ENCODE measurements around the gene ARRDC1.
A peak's percentile ranks its signal among the peaks of the same experiment; 100 is the strongest.
"Not testable (repeated sequence)": the region's sequence is repeated elsewhere in the genome, so short reads cannot be mapped to it uniquely, and the experiment has no call there.

Gene ARRDC1, protein sequence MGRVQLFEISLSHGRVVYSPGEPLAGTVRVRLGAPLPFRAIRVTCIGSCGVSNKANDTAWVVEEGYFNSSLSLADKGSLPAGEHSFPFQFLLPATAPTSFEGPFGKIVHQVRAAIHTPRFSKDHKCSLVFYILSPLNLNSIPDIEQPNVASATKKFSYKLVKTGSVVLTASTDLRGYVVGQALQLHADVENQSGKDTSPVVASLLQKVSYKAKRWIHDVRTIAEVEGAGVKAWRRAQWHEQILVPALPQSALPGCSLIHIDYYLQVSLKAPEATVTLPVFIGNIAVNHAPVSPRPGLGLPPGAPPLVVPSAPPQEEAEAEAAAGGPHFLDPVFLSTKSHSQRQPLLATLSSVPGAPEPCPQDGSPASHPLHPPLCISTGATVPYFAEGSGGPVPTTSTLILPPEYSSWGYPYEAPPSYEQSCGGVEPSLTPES
- 43.0 to 70.7 (median 45.5) reads per million in 4 experiments for total RNA-seq

DNA sequence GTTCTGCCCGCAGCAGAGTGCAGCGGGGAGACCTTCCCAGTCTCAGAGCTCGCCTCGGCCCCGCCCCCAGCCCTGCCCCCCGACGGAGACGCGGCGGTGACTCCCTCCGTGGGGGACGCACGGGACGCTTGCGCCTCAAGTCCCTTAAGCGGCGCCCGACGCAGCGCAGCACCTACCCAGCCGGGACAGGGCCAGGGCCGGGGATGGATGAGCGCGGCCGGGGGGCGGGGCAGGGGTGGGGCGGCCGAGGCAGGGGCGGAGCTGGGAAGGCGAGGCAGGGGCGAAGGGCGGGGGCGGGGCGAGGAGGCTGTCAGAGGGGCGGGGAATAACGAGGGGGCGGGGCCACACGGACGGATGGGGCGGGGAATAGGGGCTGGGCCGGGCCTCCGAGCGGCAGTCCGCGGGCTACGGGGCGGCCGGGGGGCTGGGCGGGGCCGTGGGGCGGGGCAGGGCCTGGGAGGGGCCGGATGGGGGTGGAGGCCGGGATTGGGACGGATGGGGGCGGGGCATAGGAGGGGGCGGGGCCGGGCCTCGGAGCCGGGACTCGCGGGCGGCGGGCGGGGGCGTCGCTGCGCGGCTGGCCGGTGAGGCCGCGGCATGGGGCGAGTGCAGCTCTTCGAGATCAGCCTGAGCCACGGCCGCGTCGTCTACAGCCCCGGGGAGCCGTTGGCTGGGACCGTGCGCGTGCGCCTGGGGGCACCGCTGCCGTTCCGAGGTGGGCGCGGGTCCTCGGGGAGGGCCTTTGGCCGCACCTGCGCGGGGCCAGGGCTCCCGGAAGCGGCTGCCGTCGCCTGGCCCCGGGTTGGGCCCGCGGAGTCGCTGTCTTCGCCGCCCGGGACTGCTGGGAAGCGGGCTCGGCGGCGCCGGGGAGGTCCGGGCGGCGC, at the start of gene ARRDC1:
TSS of gene ARRDC1 (plus strand) at position 566 of the 884 bp plus-strand sequence. CDS start at position 598, 32 bp downstream.
- DNase-seq, result peak; percentile 96

DNA sequence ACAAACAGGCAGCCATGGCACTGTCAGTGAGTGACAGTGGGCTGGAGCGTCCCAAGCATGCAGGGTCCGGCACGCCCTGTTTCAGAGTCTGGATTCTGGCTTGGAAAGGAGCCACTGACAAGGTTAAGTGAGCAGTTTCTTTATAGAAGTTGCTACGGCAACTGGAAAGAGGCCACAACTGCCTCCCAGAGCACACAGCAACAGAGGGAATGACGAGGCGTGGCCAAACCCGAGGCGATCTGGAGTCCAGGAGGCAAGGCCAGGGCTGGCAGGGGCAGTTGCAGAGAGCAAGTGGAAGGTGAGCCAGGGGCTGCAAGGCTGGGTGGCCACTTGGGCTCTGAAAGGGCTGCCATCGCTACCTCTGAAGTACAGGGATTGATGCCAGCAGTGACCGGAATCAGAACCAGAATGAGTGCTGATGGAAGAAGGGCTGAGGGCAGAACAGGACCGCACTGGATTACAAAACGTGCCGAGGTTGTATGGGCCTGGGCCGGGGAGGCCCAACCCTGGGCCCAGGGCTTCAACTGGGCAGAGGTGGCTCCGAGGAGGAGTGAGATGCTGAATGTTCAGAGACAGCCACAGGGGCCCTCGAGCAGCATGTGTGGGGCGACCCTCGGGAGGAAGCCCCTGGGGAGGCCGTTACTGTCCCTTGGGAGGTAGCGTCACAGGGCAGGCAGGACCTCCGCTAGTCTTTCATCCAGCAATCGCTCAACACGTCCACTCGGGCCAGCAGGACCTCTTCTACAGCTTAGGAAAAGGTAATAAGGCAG, 49.2 kb upstream of the ARRDC1 start:
- no peak for DNase-seq

DNA sequence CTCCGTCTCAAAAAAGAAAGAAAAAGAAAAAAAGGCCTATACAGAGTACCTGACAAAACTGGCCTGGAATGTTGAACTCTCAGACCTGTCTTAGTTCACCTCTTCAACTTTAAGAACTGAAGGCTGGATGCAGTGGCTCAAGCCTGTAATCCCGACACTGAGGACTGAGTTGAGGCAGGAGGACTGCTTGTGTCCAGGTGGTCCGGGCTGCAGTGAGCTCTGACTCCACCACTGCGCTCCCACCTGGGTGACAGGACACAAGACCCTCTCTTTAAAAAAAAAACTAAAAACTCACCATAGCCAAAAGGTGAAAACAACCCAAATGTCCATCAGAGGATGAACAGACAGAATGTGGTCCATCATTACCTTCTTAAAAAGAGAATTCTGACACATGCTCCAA, 47.4 kb upstream of the ARRDC1 start:
- DNase-seq, result no peak

DNA sequence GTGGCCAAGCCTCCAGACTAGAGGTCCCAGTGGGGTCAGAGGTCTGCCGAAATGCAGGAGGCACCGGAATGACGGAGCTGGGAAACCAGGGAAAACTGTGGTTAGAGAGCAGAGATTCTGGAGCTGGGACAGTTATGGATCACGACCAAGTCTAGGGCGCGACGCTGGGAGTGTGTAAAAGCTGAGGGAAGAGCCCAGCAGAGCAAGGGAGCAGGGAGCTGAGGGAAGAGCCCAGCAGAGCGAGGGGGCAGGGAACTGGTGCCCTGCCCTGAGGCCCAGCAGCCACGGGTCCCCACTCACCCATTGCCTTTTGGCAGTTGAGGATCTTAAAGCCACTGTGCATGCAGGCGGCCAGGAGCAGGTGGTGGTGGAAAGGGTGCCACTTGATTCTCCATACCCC, 41.4 kb upstream of the ARRDC1 start:
- DNase-seq, result no peak

DNA sequence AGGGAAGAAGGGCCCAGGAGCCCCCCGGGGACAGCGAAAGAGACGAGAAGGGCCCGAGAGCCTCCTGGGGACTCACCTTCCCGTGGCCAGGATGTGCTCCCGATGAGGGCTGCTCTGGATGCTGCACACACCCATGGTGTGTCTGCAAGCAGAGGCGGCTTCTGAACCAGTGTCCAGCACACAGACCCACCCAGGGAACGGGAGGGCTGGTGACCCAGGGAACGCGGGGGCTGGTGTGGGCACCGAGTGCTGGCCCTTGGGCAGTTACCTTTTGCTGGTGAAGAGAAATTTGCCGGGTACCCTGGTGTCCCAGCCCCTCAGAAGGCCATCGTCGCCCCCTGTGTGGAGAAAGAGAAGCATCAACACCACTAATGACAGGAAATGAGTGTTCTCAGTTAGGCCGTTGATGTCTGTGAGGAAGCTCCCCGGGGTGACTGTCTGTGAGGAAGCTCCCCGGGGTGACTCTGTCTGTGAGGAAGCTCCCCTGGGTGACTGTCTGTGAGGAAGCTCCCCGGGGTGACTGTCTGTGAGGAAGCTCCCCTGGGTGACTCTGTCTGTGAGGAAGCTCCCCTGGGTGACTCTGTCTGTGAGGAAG, 40.6 kb upstream of the ARRDC1 start:
- DNase-seq, result no peak

DNA sequence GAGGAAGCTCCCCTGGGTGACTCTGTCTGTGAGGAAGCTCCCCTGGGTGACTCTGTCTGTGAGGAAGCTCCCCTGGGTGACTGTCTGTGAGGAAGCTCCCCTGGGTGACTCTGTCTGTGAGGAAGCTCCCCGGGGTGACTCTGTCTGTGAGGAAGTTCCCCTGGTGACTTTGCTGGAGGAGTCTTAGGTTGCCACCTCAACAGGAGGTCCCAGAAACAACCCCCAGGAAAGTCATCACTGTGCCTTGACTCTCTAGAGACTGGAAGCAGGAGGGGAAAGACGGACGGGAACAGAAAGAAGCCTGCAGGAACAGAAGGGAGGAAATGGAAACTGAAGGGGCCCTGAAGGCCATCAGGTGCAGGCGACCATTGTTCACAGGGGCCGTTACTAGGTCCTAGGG, 37.0 kb upstream of the ARRDC1 start:
- DNase-seq, result not testable (repeated sequence)

DNA sequence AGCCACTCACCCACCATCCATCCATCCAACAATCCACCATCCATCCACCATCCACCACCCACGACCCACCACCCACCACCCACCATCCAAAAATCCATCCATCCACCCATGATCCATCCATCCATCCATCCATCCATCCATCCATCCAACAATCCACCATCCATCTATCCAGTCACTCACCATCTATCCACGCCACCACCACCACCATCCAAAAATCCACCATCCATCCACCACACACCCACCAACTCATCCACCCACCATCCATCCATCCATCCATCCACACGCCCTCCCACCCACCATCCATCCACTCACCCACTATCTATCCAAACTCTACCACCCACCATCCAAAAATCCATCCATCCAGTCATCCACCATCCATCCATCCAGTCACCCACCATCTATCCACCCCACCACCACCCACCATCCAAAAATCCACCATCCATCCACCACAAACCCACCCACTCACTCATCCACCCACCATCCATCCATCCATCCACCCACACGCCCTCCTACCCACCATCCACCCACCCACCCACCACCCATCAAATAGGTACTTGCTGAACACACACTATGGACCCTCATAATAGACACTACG, 35.8 kb upstream of the ARRDC1 start:
- DNase-seq, result no peak

DNA sequence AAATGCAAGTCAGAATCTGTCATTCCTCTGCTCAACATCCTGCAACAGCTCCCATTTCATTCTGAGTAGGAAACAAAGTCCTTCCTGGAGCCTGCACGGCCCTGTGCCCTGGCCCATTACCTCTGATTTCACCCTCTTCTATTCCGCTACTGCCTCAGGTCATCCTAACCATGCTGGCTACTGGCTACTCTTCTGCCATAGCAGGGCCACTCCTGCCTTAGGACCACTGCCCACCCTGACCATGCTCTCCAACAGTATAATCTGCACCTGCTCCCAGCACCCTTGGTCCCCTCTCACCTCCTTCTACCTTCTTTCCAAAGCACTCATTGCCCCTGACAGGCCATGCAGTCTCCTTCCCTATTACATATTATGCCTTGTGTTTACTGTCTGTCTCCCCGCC, 34.9 kb upstream of the ARRDC1 start:
- DNase-seq, result no peak

DNA sequence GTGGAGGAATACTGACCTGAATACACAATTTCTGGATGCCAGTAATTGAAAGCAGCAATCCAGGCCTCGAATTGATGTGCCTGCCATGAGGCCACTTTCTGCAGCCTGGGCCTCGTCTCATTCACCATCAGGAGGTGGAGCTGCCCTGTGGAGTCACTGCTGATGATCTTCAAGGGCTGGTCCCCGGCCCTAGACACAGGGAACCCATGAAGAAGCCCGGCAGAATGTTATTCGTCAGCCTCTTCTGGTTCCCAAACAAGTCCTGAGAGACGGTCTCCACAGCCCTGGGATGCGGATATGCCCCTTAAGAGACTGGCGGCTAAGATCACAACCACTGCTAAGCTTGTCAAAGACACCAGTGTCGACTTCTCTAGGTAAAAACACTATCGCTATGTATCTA, 31.3 kb upstream of the ARRDC1 start:
- no peak for DNase-seq

DNA sequence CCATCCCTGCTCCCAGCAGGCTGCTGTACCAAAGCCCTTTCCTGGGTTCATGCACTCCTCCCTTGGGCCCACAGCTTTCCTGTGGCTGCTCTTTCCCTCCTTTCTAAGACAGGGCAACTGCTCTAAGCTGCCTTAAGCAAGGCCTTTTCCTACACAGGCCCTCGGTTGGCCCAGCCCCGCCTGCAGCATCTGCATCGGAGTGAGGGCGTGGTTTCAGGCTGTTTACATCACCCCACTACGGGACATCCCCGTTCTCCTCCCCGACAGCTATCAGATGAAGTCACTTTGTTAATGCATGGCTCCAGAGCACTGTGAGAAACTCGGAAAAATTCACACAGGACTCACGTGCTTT, 30.1 kb upstream of the ARRDC1 start:
- no peak for DNase-seq

DNA sequence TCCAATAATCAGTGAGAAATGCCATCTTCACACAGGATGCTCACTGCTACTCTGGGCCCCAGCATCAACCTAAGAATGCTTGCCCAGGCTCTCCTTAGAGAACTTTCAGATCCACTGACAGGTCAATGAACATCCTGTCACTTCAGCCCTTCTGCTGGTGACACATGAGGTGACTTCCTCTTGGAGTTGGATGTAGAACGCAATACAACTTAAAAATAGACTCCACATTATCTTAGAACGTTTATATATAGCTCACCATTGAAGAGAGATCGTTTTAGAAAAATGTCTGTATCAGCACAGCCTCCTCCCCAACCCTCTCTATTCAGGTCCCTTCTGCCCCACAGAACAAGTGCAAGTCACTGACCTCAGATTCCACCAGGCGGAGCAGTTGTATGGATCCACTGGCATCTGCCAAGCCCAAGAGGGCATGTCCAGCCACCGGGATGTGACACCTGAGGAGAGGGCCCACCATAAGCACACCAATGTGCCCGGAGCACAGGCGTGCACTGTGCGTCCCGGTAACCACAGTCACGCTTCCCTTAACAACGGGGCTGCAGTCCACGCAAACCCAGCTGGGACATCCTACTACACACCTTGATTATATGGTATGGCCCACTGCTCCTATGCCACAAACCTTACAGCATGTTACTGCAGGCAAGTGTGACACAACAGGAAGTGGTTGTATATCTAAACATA, 29.6 kb upstream of the ARRDC1 start:
- DNase-seq, result no peak

DNA sequence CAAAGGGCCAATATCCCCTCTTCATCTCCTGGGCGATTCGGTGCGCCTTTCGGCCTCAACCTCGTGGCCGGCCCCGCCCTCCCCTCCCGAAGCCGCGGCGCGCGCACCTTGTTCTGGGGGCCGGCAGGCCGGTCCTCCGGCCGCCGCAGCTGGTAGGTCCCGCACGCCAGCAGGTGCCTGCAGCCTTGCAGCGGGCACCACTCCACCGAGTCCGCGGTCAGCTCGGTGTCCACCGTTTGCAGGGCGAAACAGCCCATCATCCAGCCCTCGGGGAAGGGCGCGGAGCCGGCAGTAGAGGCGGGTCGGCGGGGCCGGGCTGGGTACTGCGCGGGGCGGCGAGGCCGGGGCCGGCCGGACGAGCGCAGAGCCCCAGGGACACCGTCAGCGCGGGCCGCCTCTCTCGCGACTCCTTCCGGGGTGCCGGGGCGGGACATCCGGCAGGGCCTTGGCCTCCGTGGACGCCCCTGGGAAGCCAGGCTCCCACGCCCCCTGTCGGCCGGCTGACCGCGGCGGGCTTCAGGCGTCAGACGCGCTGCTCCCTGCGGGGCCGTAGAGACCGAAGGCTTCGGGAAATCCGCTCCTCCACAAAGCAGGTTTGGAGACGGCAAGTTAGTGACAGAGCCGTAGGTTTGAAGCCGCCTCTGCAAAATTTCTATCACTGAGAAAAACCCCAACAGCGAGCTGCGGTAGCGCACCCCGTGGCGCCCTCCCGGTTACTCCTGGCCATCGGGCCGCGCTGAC, 26.8 kb upstream of the ARRDC1 start, which contains the start of gene DPH7:
TSS of gene DPH7 (minus strand) at position 408 of the 741 bp plus-strand sequence. CDS start at position 260, 148 bp downstream.
- peak; percentile 91 for DNase-seq

DNA sequence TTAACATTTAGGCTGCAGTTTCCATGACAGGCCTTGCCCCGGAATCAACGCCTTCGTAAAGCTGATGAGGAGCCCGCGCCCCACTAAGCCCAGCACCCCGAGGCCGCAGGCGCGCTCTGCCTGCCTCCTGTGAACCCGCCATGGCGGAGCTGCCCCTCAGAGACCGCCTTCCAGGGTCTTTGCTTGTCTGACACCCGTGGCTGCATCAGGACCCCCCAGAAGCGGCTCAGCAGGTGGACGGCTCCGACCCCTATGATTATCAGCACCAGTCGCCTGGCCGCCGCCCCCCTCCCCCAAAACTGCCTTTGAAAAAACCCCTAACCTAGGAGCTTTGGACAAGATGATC, 26.3 kb upstream of the ARRDC1 start:
- no peak for DNase-seq

DNA sequence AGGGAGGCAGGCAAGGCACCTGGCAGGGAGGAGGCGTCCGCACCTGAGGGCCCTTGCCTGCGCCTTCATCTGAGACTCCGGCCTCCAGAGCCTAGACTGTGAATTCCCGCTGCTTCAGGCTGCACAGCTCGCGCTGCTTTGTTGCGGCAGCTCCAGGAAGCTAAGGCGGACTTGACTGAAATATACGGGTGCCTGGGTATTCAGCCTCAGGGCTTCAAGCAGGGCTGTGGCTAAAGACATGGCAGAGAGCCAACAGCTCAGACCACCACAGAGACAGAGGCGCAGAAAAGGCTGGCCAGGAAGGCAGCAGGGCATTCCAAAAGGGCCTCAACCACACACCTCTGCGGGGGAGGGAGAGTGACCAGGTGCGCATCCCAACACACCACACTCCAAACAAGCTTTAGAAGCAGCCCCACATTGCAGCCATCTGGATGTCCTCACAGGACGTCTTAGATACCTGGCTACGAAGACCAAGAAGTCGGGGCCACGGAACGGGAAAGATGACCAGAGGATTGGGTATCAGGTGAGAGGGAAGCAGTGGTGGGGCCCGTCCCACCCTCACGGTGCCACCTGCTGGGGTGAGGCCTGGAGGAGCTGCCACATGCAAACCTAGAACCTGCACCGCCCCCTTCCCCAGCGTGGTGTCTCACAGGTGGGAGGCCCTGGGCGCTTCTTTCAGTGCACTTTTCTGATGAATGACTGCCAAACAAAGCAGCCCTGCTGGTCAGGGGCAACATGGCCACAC, 25.1 kb upstream of the ARRDC1 start:
- no peak for DNase-seq

DNA sequence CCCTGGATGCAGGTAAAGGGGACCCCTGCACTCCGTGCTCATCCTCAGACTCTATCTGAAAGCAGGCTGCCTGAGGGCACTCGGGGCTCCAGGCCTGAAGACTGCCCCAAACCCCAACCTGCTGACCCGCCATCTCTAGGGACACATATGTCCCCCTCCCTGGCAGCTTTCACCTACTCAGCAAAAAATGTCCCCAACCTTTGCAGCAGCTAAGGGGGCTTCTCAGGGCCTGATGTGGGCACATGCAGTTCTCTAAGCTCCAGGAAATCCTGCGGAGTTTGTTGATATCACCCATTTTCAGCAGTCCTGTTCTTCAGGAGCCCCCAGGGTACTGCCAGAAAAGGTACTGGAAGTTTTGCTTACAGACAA, 24.5 kb upstream of the ARRDC1 start:
- DNase-seq, result no peak

DNA sequence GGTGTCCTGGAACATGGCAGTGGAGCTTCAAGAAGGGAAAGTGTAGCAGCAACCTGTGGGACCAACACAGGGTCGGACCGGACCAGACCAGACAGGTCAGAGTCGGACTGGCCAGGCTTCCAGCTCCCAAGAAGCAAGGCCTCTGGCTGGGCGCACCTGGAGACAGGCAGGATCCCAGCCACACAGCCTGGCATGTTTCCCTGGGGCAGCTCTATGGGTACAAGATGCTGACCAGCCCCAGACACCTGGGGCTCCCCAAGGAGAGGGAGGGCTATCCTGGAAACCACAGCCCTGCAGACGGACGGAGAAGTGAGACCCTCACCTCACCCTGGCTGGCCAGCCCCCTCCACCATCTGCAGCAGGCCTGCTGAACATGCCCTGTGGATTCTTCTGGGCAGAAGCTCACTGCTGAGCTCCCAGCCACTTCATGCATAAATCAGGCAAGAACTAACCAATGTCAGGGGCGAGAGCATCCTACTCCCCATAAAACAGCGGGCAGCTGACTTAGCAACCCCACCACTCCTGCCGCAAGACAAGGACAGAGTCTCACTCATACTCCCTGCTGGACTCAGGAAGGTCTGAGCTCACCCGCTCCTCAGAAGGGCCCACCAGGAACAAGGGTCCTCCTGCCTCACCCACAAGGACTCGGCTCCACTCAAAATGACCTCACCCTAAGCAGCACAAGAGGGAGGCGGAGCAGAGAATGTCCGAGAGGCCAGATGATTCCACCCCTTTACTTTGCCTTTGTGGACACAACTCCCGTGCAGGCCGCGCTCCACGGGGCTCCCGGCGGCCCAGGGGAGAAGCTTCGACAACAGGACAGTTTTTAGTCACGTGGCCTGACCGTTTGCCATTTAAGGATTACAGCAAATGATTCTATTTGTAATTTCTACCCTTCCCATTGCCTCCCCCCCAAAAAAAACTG, 23.9 kb upstream of the ARRDC1 start:
- DNase-seq, result no peak

DNA sequence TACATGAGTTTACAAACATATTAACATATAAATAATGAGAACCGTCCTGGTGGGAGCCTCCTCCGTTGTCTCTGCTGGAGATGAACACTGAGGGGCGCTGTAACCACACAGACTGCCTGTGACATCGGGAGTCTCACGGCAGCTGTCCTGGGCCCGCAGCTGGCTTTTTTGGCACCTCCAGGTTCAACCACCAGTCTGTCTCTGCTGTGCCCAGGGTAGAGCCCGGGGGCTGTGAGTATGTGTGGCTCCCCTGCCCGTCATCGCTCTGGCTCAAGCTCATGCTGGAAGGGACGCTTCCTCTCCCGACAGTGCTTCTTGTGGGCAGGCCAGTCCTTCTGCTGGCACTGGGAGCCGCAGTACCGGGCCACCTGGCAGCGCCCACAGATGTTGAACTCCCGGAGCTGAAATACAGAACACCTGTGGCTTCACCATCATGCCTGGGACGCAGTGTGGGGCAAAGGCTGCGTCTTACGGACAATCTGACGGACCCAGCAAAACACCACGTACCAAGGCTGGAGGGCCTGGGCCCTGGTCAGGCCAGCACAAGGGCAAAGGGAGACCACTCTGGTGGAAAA, 23.1 kb upstream of the ARRDC1 start:
- DNase-seq, result no peak

DNA sequence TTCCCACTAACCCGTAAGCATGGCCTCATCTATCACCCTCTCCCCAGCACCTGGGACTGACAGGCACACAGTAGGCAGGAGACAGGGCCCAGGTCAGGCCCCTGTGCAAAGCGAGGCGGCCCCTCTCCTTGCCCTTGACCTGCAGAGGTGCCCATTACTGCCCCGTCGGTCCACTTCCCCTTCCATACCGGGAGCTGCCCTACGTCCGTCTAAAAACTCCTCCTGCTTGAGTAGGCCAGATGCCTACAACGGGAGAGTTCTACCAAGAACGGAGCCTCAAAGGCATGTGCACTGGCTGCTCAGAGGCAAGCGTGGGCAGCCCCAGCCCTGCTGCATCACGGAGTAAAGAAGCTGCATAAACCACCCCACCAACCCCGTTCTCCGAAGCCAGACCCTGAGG, 22.1 kb upstream of the ARRDC1 start:
- no peak for DNase-seq

DNA sequence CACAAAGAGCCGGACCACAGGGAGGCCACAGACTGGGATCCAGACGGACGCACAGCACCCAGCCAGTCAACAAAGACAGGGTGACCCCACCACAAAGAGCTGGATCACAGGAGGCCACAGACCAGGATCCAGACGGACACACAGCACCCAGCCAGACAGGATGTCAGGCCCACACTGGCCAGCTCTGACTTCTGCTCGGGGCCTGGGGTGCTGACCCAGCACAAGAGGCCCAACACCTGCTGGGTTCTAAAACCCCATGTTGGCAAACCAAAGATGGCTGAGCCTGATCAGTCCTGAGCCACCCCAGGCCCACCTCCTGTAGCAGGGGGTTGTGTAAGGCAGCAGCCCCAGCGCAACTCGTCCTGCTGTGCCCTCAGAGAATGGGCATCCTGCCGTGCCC, 21.5 kb upstream of the ARRDC1 start:
- DNase-seq, result no peak
